ENCODE measurements around the gene HSFX2.

DNA sequence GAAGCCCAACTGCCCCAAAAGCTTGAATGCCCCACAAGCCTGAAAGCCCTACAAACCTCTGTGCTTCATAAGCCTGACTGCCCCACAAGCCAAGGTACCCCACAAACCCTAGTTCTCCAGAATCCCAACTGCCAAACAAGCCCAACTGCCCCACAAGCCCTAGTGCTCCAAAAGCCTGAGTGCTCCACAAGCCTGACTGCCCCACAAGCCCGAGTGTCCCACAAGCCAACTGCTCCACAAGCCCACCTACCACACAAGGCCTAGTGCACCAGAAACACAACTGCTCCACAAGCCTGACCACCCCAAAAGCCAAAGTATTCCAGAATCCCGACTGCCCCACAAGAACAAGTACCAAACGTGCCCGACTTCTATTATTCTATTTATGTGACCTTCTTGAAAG, 31.8 kb downstream of the HSFX2 start:
- TF ChIP-seq, protein P1, sequence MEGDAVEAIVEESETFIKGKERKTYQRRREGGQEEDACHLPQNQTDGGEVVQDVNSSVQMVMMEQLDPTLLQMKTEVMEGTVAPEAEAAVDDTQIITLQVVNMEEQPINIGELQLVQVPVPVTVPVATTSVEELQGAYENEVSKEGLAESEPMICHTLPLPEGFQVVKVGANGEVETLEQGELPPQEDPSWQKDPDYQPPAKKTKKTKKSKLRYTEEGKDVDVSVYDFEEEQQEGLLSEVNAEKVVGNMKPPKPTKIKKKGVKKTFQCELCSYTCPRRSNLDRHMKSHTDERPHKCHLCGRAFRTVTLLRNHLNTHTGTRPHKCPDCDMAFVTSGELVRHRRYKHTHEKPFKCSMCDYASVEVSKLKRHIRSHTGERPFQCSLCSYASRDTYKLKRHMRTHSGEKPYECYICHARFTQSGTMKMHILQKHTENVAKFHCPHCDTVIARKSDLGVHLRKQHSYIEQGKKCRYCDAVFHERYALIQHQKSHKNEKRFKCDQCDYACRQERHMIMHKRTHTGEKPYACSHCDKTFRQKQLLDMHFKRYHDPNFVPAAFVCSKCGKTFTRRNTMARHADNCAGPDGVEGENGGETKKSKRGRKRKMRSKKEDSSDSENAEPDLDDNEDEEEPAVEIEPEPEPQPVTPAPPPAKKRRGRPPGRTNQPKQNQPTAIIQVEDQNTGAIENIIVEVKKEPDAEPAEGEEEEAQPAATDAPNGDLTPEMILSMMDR (IDR thresholded peaks at IDR 0.05; ENCODE audit: low read depth, low read length, poor library complexity, severe bottlenecking), result no peak
- no peak for TF ChIP-seq EZH2phosphoT487 (IDR thresholded peaks at IDR 0.05; ENCODE audit: borderline replicate concordance, low read length)

Measured in DOHH2 (cell line).